ENCODE data around the gene UBN1.

- TF ChIP-seq CTCF (conservative IDR thresholded peaks at IDR 0.05; ENCODE audit: low read depth, low read length) (no peak), EZH2 (IDR thresholded peaks at IDR 0.05; ENCODE audit: low read length, unreplicated experiment) (no peak)
These were observed 41.3 kb downstream of the UBN1 start for GRCh38 chr16:4888428-4889135.

Measured in PC-3 (cell line).